ENCODE measurements around the gene SLC49A3.

GRCh38 chr4:633406-633805 lies 55.5 kb downstream of the SLC49A3 start:
- no peak for TF ChIP-seq CTCF (IDR thresholded peaks at IDR 0.05)
- TF ChIP-seq POLR2A (IDR thresholded peaks at IDR 0.05): no peak
